Dedifferentiated amniotic fluid mesenchymal stem cell (primary cell): ENCODE results near the gene DNM3.

Experiments
- DNase-seq: peaks from one replicate; pipeline ENCODE4 v3.0.0-alpha.2; 2016; ENCODE audit errors: extremely low spot score

The DNM3 gene

DNA sequence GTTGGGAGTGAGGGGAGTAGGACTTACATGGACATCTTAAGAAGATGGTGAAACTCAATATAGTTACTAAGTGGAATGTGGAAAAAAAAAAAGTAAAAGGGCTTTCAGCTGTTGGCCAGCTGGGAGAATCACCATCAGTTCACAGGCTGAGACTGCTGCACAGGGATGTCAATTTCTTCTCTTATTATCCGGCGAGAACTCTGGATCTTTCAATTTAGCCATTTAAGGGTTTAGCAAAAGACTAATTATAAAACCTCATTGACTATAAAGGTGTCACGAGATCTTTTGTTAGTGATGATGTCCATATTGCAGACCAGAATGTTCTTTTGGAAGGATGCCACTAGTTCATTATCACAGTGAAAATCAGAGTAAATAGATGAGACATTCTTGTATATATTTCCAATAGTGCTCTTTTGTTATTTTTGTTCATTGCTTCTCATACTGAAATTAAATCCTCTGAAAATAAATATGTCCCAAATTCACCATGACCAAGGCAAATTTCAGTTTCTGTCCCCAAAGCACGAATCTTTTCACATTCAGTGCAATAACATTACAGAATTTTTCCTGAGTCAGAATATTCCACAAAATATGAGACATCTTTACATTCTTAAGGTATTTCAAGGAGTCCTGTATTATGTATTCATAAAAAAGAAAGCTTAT, 266.1 kb downstream of the DNM3 start:
- DNase-seq = peak; percentile 49

GRCh38 chr1:172108161-172108893, 267.0 kb downstream of the DNM3 start:
- no peak for DNase-seq

DNA sequence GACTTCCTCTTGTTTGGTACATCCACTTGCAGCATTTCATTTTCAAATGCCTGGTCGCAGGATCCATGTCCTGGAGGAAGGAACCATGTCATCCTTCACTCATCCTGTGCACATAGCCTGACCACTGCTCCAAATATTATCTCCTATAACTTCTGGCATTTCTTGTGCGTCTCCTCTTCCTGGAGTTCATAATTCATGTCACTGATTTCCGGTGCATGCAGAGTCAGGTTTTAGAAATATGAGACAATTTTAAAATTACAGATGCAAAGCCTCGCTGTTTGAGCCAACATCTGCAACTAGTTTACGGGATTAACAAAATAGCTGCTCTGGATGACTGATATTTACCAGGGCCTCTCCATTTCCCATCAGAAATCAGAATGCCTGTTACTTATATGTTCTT, 268.1 kb downstream of the DNM3 start:
- peak; percentile 55 for DNase-seq

GRCh38 chr1:172112576-172112975, 271.3 kb downstream of the DNM3 start:
- no peak for DNase-seq

GRCh38 chr1:172117800-172118199, 276.5 kb downstream of the DNM3 start:
- DNase-seq = no peak

- DNase-seq = no peak
Measured at GRCh38 chr1:172118618-172119017, 277.3 kb downstream of the DNM3 start.

- no peak for DNase-seq
Measured at GRCh38 chr1:172119184-172119583, 277.9 kb downstream of the DNM3 start.

GRCh38 chr1:172120381-172120780, 279.1 kb downstream of the DNM3 start:
- no peak for DNase-seq

GRCh38 chr1:172121081-172121717, 279.9 kb downstream of the DNM3 start:
- no peak for DNase-seq

DNA sequence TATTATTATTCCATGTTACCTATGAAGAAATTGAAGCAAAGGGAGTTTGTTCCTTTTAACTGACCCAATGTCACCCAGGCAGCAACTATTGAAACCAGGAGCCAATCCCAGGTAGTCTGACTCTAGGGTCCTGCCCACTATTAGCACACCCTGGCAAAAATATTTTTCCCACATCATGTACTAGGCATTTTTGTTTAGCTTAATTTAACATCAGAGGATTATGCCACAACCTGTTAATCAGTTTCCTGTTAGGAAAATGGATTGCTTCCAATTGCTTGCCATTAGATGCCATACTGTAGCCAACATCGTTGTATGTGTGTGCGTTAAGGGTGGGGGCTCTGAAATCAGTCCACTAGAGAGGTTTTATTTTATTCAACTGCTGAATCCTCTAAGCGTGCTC, 281.1 kb downstream of the DNM3 start:
- DNase-seq = no peak

- DNase-seq = no peak
Measured at GRCh38 chr1:172125250-172125649, 284.0 kb downstream of the DNM3 start.

DNA sequence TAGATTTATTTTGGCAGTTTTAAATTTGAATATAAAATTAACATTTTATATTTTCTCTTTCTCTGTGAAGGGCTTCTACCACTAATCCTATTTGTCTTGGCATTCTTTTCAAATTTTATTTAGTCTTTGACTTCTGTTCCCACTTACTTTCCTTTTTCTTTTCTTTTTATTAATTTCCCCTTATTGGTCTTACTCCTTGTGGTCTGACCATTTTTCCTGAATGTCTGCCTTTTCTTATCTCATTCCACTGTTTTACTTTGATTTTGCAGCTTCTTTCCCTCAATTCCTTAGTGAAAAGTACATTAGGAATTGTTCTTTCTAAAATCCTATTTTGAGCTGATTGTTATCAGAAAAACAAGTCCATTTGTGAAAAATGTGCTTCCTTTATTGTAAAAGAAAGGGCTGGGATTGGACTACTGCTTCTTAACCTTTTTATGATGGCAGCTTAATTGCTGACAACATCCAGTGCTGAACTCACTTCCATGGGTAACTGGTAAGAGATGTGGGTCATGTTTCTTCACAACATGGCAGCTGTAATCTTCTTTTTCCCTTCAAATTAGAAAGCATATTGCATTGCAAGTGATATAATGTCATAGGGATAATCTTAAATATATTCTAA, 284.6 kb downstream of the DNM3 start:
- no peak for DNase-seq

- no peak for DNase-seq
Measured at GRCh38 chr1:172132836-172133235, 291.5 kb downstream of the DNM3 start.

DNA sequence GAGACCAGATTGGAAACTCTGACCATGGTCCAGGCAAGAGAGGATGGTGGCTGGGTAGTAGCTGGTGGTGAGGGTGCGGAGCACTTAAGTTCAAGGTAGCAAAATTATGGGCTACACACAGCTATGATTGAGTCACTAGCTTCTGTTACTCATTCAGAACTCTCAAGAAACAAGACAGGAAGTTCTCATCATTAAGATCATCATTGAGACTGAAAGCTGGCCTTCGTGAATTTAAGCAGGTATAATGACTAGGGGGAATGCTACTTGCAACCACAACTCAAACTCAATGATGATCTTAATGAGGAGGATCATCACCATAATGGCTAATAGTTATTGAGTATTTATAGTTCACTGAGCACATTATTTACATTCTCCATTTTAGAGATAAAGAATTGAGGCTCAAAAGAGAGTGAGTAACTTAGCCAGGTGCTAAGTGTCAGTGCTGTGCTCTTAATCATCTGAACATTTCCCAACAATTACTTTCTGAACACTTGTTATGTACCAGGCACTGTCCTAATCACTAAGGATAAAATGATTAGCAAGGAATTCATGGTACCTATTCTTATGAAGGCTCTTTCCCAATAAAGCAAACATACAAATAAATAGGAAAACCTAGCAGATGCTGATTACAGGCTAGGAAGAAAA, 292.9 kb downstream of the DNM3 start:
- no peak for DNase-seq

DNA sequence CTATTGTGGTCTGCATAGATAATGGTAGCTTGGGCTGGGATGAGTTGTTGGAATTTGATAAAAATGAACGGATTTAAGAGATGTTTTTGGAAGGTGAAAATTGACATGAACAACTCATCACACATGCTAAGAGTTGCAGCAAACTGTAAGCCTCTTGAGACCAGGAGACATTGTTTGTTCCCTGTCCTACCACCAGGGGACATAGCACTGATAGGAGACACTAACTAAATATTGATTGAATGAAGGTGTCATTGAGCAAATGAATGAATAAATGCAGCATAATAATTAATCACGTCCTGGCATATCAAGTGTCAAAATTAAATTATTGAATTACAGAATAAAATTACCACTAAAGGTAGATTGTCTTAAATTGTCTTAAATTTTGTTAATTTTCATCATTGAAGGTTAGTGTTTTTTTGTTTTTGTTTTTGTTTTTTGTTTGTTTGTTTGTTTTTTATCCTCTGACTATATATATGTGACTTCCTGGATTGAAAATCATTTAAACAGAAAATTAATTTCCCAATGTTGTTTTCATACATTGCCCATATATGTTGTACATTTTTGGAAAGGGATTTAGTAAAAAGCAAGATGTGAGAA, 293.9 kb downstream of the DNM3 start:
- DNase-seq = no peak

- DNase-seq = peak; percentile 93
Measured at GRCh38 chr1:172135978-172136610, 294.8 kb downstream of the DNM3 start.

- DNase-seq = peak; percentile 39
Measured at GRCh38 chr1:172136925-172137324, 295.6 kb downstream of the DNM3 start.

- DNase-seq = no peak
Measured at GRCh38 chr1:172137703-172138454, 296.6 kb downstream of the DNM3 start.

GRCh38 chr1:172138634-172139033, 297.3 kb downstream of the DNM3 start:
- DNase-seq = no peak

GRCh38 chr1:172139196-172139595, 297.9 kb downstream of the DNM3 start:
- DNase-seq = no peak
